BE2C (cell line): ENCODE data around the gene IL1RN.

Experiments used
- DNase-seq: peaks from one replicate; pipeline ENCODE4 v3.0.0-alpha.2; 2020
- H3K27me3 ChIP-seq: fragments of 250-450 bp; sonication (Bioruptor Pico); 2 replicates; pipeline ENCODE4 v1.5.1; 2020; ENCODE audit warnings: mild to moderate bottlenecking
- H3K36me3 ChIP-seq: fragments of 250-450 bp; sonication (Bioruptor Pico); 2 replicates; pipeline ENCODE4 v1.5.1; 2020; ENCODE audit warnings: mild to moderate bottlenecking
- H3K4me1 ChIP-seq: fragments of 250-450 bp; sonication (Bioruptor Pico); 2 replicates; pipeline ENCODE4 v1.5.1; 2020
- H3K4me3 ChIP-seq: 2 replicates; pipeline ENCODE4 v1.5.1; 2011; ENCODE audit warnings: low read depth, low read length
- H3K9me3 ChIP-seq: fragments of 250-450 bp; sonication (Bioruptor Pico); 2 replicates; pipeline ENCODE4 v1.5.1; 2020
- TF ChIP-seq, protein P1 (sequence below): IDR thresholded peaks from 2 replicates; pipeline ENCODE4 v1.5.1; 2012; ENCODE audit warnings: mild to moderate bottlenecking, low read depth, low read length

The IL1RN gene

DNA sequence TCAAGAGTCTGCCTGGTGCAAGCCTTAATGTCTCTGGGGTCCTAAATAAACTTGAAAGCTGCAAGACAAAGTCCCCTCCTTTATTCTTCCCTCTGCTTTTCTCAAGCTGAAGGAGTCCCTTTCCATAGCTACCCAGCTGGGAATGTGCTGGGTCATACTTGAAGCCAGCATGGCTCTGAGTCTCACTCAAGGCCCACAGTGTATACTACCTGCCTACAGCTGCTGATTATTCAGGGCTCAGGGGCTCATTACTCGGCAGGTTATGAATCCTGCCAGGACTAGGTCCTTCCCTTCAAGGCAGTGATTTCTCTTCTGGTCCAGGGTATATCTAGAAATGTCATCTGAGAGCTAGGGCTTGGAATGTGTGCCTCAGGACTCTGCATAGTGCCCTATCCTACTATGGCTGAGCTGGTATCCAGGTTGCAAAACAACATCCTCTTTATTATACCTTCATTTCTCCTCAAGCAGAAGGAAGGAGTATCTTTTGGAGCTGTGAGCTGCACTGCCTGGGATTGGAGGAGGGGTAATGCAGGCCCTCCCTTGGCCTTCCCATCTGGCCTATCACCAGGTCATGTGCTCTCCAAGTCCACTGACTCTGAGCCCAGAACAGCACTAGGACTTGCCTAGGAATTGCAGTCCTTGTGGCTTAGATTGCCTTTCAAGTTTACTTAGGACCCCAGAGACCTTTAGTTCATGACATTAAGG is 22.3 kb downstream of the IL1RN start:
- TF ChIP-seq, protein P1, sequence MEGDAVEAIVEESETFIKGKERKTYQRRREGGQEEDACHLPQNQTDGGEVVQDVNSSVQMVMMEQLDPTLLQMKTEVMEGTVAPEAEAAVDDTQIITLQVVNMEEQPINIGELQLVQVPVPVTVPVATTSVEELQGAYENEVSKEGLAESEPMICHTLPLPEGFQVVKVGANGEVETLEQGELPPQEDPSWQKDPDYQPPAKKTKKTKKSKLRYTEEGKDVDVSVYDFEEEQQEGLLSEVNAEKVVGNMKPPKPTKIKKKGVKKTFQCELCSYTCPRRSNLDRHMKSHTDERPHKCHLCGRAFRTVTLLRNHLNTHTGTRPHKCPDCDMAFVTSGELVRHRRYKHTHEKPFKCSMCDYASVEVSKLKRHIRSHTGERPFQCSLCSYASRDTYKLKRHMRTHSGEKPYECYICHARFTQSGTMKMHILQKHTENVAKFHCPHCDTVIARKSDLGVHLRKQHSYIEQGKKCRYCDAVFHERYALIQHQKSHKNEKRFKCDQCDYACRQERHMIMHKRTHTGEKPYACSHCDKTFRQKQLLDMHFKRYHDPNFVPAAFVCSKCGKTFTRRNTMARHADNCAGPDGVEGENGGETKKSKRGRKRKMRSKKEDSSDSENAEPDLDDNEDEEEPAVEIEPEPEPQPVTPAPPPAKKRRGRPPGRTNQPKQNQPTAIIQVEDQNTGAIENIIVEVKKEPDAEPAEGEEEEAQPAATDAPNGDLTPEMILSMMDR, result no peak
- H3K4me1 ChIP-seq, result no peaks in the 10 kb centered on the region
- H3K4me3 ChIP-seq, result no peak overlapping the region
- H3K27me3 ChIP-seq, result no peaks in the 10 kb centered on the region; the same call in 1 of the 2 replicates
- H3K9me3 ChIP-seq, result no peaks in the 10 kb centered on the region
- DNase-seq, result no peak
- no peaks in the 10 kb centered on the region for H3K36me3 ChIP-seq

DNA sequence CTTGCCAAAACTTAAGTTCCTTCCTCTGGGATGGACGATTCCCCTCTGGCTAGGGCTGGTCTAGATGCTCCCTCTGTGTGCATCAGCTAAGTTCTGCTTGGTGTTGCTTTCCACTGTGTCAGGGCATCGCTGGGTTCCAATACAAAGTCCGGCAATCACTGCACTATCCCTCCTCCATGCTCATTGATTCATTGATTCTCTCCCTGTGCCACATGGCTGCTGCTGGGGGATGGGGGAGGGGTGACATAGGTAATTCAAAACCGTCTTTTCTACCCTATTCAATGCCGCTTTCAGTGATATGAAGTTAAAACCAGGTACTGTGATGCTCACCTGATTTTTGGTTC is 22.8 kb downstream of the IL1RN start:
- no peak for DNase-seq
- TF ChIP-seq, protein P1, result no peak
- no peak overlapping the region for H3K4me3 ChIP-seq
- no peaks in the 10 kb centered on the region for H3K4me1 ChIP-seq
- no peaks in the 10 kb centered on the region for H3K36me3 ChIP-seq
- no peaks in the 10 kb centered on the region; the same call in 1 of the 2 replicates for H3K27me3 ChIP-seq
- no peaks in the 10 kb centered on the region for H3K9me3 ChIP-seq

DNA sequence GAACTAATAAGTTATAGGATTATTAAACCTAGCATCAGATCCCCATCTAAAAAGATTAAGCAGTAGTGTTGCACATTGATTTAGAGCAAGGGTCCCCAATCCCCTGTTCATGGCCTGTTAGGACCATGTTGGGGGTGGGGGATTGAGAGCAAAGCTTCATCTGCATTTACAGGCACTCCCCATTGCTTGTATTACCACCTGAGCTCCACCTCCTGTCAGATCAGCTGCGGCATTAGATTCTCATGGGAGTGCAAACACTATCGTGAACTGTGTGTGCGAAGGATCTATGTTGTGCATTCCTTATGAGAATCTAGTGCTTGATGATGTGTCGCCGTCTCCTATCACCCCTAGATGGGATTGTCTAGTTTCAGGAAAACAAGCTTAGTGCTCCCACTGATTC is 27.9 kb downstream of the IL1RN start:
- peaks cover 4% of the 10 kb centered on the region for H3K27me3 ChIP-seq
- H3K4me3 ChIP-seq, result no peak overlapping the region
- H3K9me3 ChIP-seq, result no peaks in the 10 kb centered on the region
- H3K36me3 ChIP-seq, result no peaks in the 10 kb centered on the region
- TF ChIP-seq, protein P1, result no peak
- H3K4me1 ChIP-seq, result no peaks in the 10 kb centered on the region
- no peak for DNase-seq

DNA sequence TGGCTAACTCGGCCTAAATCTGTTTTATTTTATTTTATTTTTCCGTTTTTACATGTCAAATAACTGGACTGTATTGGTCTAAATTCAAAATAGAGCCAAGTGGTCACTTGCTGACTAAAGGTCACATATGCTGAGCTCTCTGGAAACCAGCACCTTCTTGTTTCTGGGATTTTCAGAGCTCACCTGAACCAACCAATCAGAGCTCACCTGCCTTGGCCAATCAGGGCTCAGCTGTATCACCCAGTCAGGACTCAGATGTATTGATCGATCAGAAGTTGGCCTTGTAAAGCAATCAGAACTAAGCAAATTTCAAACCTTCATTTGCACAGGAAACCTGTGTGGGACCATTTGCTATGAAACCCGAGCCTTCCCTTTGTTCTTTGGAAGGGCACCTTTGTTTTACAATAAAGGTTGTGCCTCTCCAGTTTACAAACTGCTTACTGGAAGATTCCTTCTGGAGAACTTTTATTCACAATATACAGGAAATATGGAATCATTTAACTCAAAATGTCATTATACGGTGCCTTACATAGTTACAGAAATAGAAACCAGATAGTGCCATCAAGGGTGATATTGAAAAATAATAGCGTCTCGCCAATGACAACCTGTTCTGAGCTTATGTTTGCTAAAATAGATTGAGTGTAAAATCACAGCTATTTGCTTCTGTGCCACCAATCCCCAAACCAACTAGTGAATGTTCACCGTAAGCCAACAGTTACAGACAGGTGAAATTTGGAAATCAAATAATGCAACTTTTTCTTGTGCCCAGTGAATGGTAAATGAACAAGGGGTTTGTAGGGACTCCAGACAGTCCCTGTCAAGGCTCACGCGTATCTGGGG is 29.1 kb downstream of the IL1RN start:
- H3K9me3 ChIP-seq, result no peaks in the 10 kb centered on the region
- H3K4me1 ChIP-seq, result no peaks in the 10 kb centered on the region
- no peaks in the 10 kb centered on the region for H3K36me3 ChIP-seq
- peaks cover 4% of the 10 kb centered on the region for H3K27me3 ChIP-seq
- TF ChIP-seq, protein P1, result no peak
- no peak overlapping the region for H3K4me3 ChIP-seq
- no peak for DNase-seq

DNA sequence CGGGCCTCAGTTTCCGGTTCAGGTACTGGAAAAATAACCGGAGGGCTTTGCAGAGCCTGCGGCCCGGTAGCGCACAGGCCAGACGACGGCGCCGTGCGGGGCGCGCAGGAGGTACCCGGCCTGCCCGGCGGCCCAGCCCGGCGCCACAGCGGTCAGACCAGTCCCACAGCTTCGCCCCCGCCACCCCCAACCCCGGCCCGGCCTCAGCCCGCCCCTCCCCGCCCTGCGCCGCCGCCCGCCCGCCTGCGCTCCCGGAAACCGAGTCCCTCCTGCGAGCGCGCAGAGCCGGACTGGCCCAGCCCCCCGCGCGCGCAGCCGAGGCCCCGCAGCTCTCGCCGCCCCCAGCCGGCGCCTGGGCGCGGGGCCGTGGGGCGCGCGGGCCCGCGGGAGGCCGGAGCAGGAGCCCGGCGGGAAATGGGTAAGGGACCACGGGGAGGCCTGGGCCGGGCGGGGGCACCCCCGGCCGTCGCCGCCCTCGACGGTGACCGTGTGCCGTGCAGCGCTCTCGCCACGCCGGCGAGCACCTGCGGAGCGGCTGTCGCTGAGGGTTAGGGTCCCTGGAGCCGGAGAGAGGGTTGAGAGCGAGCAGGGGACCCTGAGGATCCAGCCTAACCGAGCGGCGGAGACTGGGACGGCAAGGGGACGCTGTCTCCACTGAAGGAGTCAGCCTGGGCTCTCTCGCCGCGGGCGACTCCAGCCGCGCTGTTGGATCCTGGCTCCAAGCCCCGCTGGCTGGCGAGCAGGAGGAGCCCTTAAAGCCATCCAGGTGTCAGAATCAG is 29.9 kb downstream of the IL1RN start:
- no peak overlapping the region for H3K4me3 ChIP-seq
- no peaks in the 10 kb centered on the region for H3K9me3 ChIP-seq
- H3K4me1 ChIP-seq, result no peaks in the 10 kb centered on the region
- no peak for DNase-seq
- H3K27me3 ChIP-seq, result peaks cover 4% of the 10 kb centered on the region; the same call in 1 of the 2 replicates
- TF ChIP-seq, protein P1, result no peak
- H3K36me3 ChIP-seq, result no peaks in the 10 kb centered on the region
